DND-41 (cell line): ENCODE data around the gene SCG5.

Experiments
- ATAC-seq: fragments of 200-7000 bp; cut with Tn5 transposase; 3 replicates; pipeline ENCODE4 v1.9.1; 2021; ENCODE audit warnings: low read depth; ENCODE audit not compliant: insufficient read depth
- DNase-seq: peaks from one replicate; pipeline ENCODE4 v3.0.0-alpha.2; 2020
- H2AFZ ChIP-seq: 2 replicates; pipeline ENCODE4 v1.6.0; 2012; ENCODE audit warnings: low read depth, low read length
- H3K27ac ChIP-seq: 2 replicates; pipeline ENCODE4 v1.5.1; 2012; ENCODE audit warnings: low read length, inconsistent platforms
- H3K27me3 ChIP-seq: fragments of 200-600 bp; sonication (generic); 2 replicates; pipeline ENCODE4 v1.6.0; 2012; ENCODE audit warnings: low read length, mild to moderate bottlenecking, inconsistent platforms; ENCODE audit not compliant: insufficient read depth, poor library complexity
- H3K36me3 ChIP-seq: 2 replicates; pipeline ENCODE4 v1.5.1; 2012; ENCODE audit warnings: low read length, inconsistent platforms; ENCODE audit not compliant: insufficient read depth
- H3K4me1 ChIP-seq: 2 replicates; pipeline ENCODE4 v1.5.1; 2012; ENCODE audit warnings: mild to moderate bottlenecking, low read length; ENCODE audit not compliant: insufficient read depth
- H3K4me2 ChIP-seq: 2 replicates; pipeline ENCODE4 v1.6.0; 2012; ENCODE audit warnings: mild to moderate bottlenecking, moderate library complexity, low read length, inconsistent platforms; ENCODE audit not compliant: insufficient read depth
- H3K4me3 ChIP-seq, 2 experiments: fragments of 200-600 bp in 1 of 2; shearing (Covaris generic) in 1 of 2; 2 replicates each; pipeline ENCODE4 v1.5.1; 2012 to 2016; ENCODE audit warnings: inconsistent platforms in 2 of 2, low read length in 2 of 2, mild to moderate bottlenecking in 2 of 2, low read depth in 1 of 2, moderate library complexity in 1 of 2
- H3K79me2 ChIP-seq: 2 replicates; pipeline ENCODE4 v1.6.0; 2012; ENCODE audit warnings: low read length, inconsistent platforms; ENCODE audit not compliant: insufficient read depth
- H3K9ac ChIP-seq: 2 replicates; pipeline ENCODE4 v1.6.0; 2012; ENCODE audit warnings: low read depth, mild to moderate bottlenecking, inconsistent platforms, low read length, moderate library complexity
- H3K9me3 ChIP-seq: 2 replicates; pipeline ENCODE4 v1.5.1; 2012; ENCODE audit warnings: low read length, moderate library complexity, mild to moderate bottlenecking, inconsistent platforms; ENCODE audit not compliant: insufficient read depth, severe bottlenecking
- H4K20me1 ChIP-seq: 2 replicates; pipeline ENCODE4 v1.6.0; 2012; ENCODE audit warnings: low read length; ENCODE audit not compliant: insufficient read depth
- CTCF ChIP-seq: IDR thresholded peaks from 2 replicates; pipeline ENCODE4 v1.5.1; 2012; ENCODE audit warnings: borderline replicate concordance, low read length, moderate library complexity, mild to moderate bottlenecking; ENCODE audit not compliant: poor library complexity, severe bottlenecking; ENCODE audit errors: extremely low read depth
- EZH2 ChIP-seq: IDR thresholded peaks from 3 replicates; pipeline ENCODE4 v1.6.1; 2012; ENCODE audit warnings: borderline replicate concordance, low read depth, mild to moderate bottlenecking, moderate library complexity, low read length, inconsistent platforms; ENCODE audit not compliant: severe bottlenecking

The SCG5 gene

GRCh38 chr15:32722136-32722535 lies 80.6 kb downstream of the SCG5 start:
- no peaks in the 10 kb centered on the region for H3K36me3 ChIP-seq
- H3K4me2 ChIP-seq, result no peak overlapping the region
- H3K4me3 ChIP-seq, result no peak overlapping the region
- no peak overlapping the region for H2AFZ ChIP-seq
- H4K20me1 ChIP-seq, result no peaks in the 10 kb centered on the region
- ATAC-seq (no peak), DNase-seq (no peak)
- H3K27ac ChIP-seq, result no peak overlapping the region
- no peaks in the 10 kb centered on the region for H3K4me1 ChIP-seq
- H3K79me2 ChIP-seq, result no peaks in the 10 kb centered on the region
- no peak overlapping the region for H3K9ac ChIP-seq
- TF ChIP-seq CTCF (no peak), EZH2 (no peak)
- H3K9me3 ChIP-seq, result no peaks in the 10 kb centered on the region
- no peaks in the 10 kb centered on the region for H3K27me3 ChIP-seq

GRCh38 chr15:32723171-32723948 lies 81.8 kb downstream of the SCG5 start:
- H3K4me3 ChIP-seq, result no peak overlapping the region
- no peaks in the 10 kb centered on the region for H3K4me1 ChIP-seq
- H3K36me3 ChIP-seq, result no peaks in the 10 kb centered on the region
- no peaks in the 10 kb centered on the region for H3K27me3 ChIP-seq
- H3K79me2 ChIP-seq, result no peaks in the 10 kb centered on the region
- no peak overlapping the region for H2AFZ ChIP-seq
- no peak overlapping the region for H3K27ac ChIP-seq
- TF ChIP-seq EZH2, result no peak
- no peak for TF ChIP-seq CTCF
- H4K20me1 ChIP-seq, result no peaks in the 10 kb centered on the region
- H3K9me3 ChIP-seq, result no peaks in the 10 kb centered on the region
- no peak overlapping the region for H3K4me2 ChIP-seq
- DNase-seq (no peak), ATAC-seq (no peak)
- no peak overlapping the region for H3K9ac ChIP-seq

- H3K4me2 ChIP-seq, result no peak overlapping the region
- H3K27me3 ChIP-seq, result no peaks in the 10 kb centered on the region
- H3K4me1 ChIP-seq, result no peaks in the 10 kb centered on the region
- H3K4me3 ChIP-seq, result no peak overlapping the region
- no peaks in the 10 kb centered on the region for H3K79me2 ChIP-seq
- no peak overlapping the region for H3K9ac ChIP-seq
- DNase-seq (no peak), ATAC-seq (no peak)
- H4K20me1 ChIP-seq, result no peaks in the 10 kb centered on the region
- TF ChIP-seq EZH2 (no peak), CTCF (no peak)
- no peak overlapping the region for H3K27ac ChIP-seq
- H3K9me3 ChIP-seq, result no peaks in the 10 kb centered on the region
- no peaks in the 10 kb centered on the region for H3K36me3 ChIP-seq
- H2AFZ ChIP-seq, result no peak overlapping the region
Measured at GRCh38 chr15:32729700-32730395, 88.3 kb downstream of the SCG5 start.
